Left lung (tissue), 10 donors: ENCODE data around the gene PARP6. TPM values are rescaled to one million over a fixed set of nuclear protein-coding genes. Genes with fewer than 3 reads are reported as not detected.

Source experiments
- ATAC-seq: fragments of 200-7000 bp; cut with Tn5 transposase; one replicate; pipeline ENCODE4 v1.9.1; 2020; ENCODE audit warnings: moderate library complexity
- DNase-seq, 4 donors: peaks; one replicate each; pipeline ENCODE4 v3.0.0-alpha.2; 2013 to 2020
- H3K27ac ChIP-seq, 2 donors: fragments of 200-600 bp; sonication (generic) in 1 of 2; one replicate each; pipeline versions ENCODE4 v1.5.0 to v1.8.0; 2020 to 2021
- H3K27me3 ChIP-seq, 2 donors: fragments of 200-600 bp; sonication (generic) in 1 of 2; one replicate each; pipeline versions ENCODE4 v1.5.0 to v1.8.0; 2020 to 2021
- H3K36me3 ChIP-seq, 2 donors: fragments of 200-600 bp; sonication (generic) in 1 of 2; one replicate each; pipeline versions ENCODE4 v1.5.0 to v1.8.0; 2020 to 2021
- H3K4me1 ChIP-seq, 2 donors: fragments of 200-600 bp; one replicate each; pipeline ENCODE4 v1.8.0; 2021
- H3K4me3 ChIP-seq, 2 donors: fragments of 200-600 bp; sonication (generic) in 1 of 2; one replicate each; pipeline versions ENCODE4 v1.5.0 to v1.8.0; 2020 to 2021; ENCODE audit warnings: mild to moderate bottlenecking in 1 of 2
- H3K9me3 ChIP-seq, 2 donors: fragments of 200-600 bp; sonication (generic) in 1 of 2; one replicate each; pipeline versions ENCODE4 v1.5.0 to v1.8.0; 2020 to 2021
- CTCF ChIP-seq, 2 donors: fragments of 200-600 bp; sonication (generic) in 1 of 2; IDR thresholded peaks; one replicate each; pipeline versions ENCODE4 v1.5.0 to v1.8.0; 2021; ENCODE audit warnings: antibody characterized with exemption in 2 of 2
- intact Hi-C, 2 donors: fragments of 100-400 bp; cut with DNase I; formaldehyde crosslinking; loops; one replicate each; pipeline versions ENCODE4 v1.11.2 to v1.14.2; 2022
- polyA plus RNA-seq, 6 donors: library from polyadenylated mRNA; unstranded; fragments of 120-200 nt; gene quantifications; one replicate each; pipeline ENCODE4 v1.2.1, GENCODE V29; 2013; ENCODE audit not compliant: insufficient read length in 6 of 6
- total RNA-seq, 2 donors: library from RNA; stranded (reverse); fragmentation: NEBNext Ultra II Directional; extraction: Animal tissue kit (Norgen Biotek cat#: 25700); gene quantifications; one replicate each; pipeline ENCODE4 v1.2.1, GENCODE V29; 2021
- donor health status: DM: no; HTN: yes; CAD: no.
- donor health status: DM: no; HTN: no; CAD: no.

Gene PARP6
- total and polyA plus RNA-seq, 8 donors = 60.5 to 147 (median 121) TPM

GRCh38 chr15:72193836-72194396, 78.4 kb downstream of the PARP6 start:
- intact Hi-C loops = no loop called here
- Histone ChIP-seq H3K36me3 (peaks cover 0 to 11% of the 10 kb centered on the region in 2 donors), H3K4me1 (peaks cover 7 to 36% of the 10 kb centered on the region in 2 donors), H3K27me3 (peaks cover 0 to 27% of the 10 kb centered on the region in 2 donors), H3K27ac (peak overlapping the region in 1 of 2 donors; percentile 61), H3K9me3 (no peaks in the 10 kb centered on the region), H3K4me3 (no peak overlapping the region)
- no peak for TF ChIP-seq CTCF (IDR thresholded peaks at IDR 0.05)
- no peak for DNase-seq
- no peak for ATAC-seq

- no peak overlapping the region for H3K27ac ChIP-seq
- ATAC-seq (no peak), DNase-seq (no peak)
- peaks cover 0 to 24% of the 10 kb centered on the region in 2 donors for H3K4me1 ChIP-seq
- no peaks in the 10 kb centered on the region for H3K36me3 ChIP-seq
- peaks cover 3 to 26% of the 10 kb centered on the region in 2 donors for H3K27me3 ChIP-seq
- no peaks in the 10 kb centered on the region for H3K9me3 ChIP-seq
- TF ChIP-seq CTCF (IDR thresholded peaks at IDR 0.05) = no peak
- intact Hi-C loops = no loop called here
- H3K4me3 ChIP-seq = no peak overlapping the region
These were observed 79.9 kb downstream of the PARP6 start for GRCh38 chr15:72192416-72192815.

Other genes starting within 250 kb of the PARP6 start
- 10 to 100 TPM; 63.5 to 67.4 TPM for gene MYO9A, start 154.4 kb downstream of the PARP6 start, total RNA-seq
- 10 to 100 TPM; 30.8 to 42.6 (median 39.6) TPM for gene MYO9A, start 154.4 kb downstream of the PARP6 start, polyA plus RNA-seq
- 1 to 10 TPM; 3.1 to 4.2 TPM for gene SENP8, start 154.2 kb downstream of the PARP6 start, total RNA-seq
- gene SENP8, start 154.2 kb downstream of the PARP6 start, polyA plus RNA-seq = 1 to 10 TPM; 4.1 to 4.9 (median 4.4) TPM
- gene GRAMD2A, start 74.8 kb downstream of the PARP6 start, total RNA-seq = 10 to 100 TPM; 20.7 to 36.1 TPM
- gene GRAMD2A, start 74.8 kb downstream of the PARP6 start, polyA plus RNA-seq = 1 to 10 TPM; 6.2 to 9.3 (median 8.8) TPM
- 100 to 1,000 TPM; 596 to 991 TPM for gene PKM, start 41.4 kb downstream of the PARP6 start, total RNA-seq
- 100 to 1,000 TPM; 538 to 705 (median 563) TPM for gene PKM, start 41.4 kb downstream of the PARP6 start, polyA plus RNA-seq
- gene CELF6, start 47.6 kb upstream of the PARP6 start, total RNA-seq = 1 to 10 TPM; 1.3 to 2.2 TPM
- 1 to 10 TPM; 1.8 to 4.7 (median 3.4) TPM for gene CELF6, start 47.6 kb upstream of the PARP6 start, polyA plus RNA-seq
- 100 to 1,000 TPM; 184 to 193 TPM for gene HEXA, start 103.5 kb upstream of the PARP6 start, total RNA-seq
- 10 to 100 TPM; 74.0 to 94.2 (median 86.8) TPM for gene HEXA, start 103.5 kb upstream of the PARP6 start, polyA plus RNA-seq
- gene TMEM202, start 125.8 kb upstream of the PARP6 start, total RNA-seq = not detected
- gene TMEM202, start 125.8 kb upstream of the PARP6 start, polyA plus RNA-seq = under 1 TPM in 1 of 6 donors, not detected in 5; 0.38 TPM
- 100 to 1,000 TPM; 136 to 163 TPM for gene ARIH1, start 201.8 kb upstream of the PARP6 start, total RNA-seq
- gene ARIH1, start 201.8 kb upstream of the PARP6 start, polyA plus RNA-seq = 100 to 1,000 TPM; 189 to 225 (median 198) TPM